ENCODE data around the gene GOLGA7B. TPM values are rescaled to one million over a fixed set of nuclear protein-coding genes. Genes with fewer than 3 reads are reported as not detected.

GOLGA7B gene
- total and polyA plus RNA-seq, 12 donors = 0.05 to 1.0 (median 0.24) TPM

DNA sequence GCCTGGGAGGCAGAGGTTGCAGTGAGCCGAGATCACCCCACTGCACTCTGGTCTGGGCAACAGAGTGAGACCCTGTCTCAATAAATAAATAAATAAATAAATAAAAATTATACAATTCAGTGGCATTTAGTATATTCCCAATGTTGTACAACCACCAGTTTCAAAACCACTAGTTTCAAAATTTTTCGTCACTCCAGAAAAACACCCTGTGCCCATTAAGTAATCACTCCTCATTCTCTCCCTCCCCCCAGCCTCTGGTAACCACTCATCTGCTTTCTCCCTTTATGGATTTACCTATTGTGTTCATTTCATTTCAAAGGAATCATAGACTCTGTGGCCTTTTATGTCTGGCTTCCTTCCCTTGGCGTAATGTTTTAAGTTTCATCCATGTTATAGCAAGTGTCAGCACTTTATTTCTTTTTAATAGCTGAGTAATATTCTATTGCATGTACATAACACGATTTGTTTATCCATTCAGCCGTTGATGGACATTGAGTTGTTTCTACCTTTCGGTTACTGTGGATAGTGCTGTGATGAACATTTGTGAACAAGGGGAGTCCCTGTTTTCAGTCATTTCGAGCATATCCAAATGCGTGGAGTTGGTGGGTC lies 29.4 kb upstream of the GOLGA7B start:
- Histone ChIP-seq H3K9me3 (no peaks in the 10 kb centered on the region), H3K27me3 (peaks cover 0 to 29% (median 0%) of the 10 kb centered on the region in 7 donors), H3K4me1 (no peaks in the 10 kb centered on the region), H3K4me3 (no peak overlapping the region), H3K36me3 (no peaks in the 10 kb centered on the region), H3K27ac (no peak overlapping the region)
- TF ChIP-seq, protein P1, sequence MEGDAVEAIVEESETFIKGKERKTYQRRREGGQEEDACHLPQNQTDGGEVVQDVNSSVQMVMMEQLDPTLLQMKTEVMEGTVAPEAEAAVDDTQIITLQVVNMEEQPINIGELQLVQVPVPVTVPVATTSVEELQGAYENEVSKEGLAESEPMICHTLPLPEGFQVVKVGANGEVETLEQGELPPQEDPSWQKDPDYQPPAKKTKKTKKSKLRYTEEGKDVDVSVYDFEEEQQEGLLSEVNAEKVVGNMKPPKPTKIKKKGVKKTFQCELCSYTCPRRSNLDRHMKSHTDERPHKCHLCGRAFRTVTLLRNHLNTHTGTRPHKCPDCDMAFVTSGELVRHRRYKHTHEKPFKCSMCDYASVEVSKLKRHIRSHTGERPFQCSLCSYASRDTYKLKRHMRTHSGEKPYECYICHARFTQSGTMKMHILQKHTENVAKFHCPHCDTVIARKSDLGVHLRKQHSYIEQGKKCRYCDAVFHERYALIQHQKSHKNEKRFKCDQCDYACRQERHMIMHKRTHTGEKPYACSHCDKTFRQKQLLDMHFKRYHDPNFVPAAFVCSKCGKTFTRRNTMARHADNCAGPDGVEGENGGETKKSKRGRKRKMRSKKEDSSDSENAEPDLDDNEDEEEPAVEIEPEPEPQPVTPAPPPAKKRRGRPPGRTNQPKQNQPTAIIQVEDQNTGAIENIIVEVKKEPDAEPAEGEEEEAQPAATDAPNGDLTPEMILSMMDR (IDR thresholded peaks at IDR 0.05) = no peak
- 88 to 93% methylated on average over 8 of the region's 8 CpGs for WGBS, 2 donors
- DNase-seq (no peak), ATAC-seq (no peak)
- intact Hi-C loops (cut with DNase I) = no loop called here

DNA sequence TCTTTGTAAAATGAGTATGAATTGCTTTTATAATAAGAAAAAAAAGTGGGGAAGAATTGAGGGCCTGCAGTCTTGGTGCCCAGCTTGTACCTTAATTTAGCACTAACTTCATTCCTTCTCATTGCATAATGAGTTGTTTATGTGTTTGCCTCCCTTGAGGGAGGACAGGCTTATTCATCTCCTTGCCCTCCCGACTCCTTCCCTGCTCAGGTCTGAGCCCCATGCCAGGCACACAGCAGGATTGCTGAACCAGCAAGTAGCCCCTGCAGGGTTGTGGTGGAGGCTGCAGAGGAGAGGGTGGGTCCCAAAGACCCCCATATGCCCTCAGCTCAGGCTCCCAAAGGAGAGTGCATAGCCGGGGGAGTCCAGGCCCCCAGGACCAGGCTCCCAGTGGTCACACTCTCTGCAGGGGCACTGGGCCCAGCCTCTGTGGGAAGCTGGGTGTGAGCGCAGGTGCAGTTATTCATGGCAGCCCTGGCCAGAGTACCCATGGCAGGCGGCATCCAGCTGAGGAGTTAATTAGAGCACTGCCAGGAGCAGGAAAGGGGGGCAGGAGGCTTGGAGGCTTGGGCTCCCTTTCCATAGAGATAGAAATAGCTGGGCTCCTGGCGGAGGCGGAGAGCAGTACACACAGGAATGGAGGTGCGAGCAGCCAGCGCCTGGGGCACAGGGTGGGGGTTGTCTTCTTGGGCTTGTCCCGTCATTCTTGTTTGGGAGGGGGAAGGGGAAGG lies 28.2 kb upstream of the GOLGA7B start:
- Histone ChIP-seq H3K4me1 (no peaks in the 10 kb centered on the region), H3K27ac (peak overlapping the region in 3 of 10 donors; percentile 11 to 56 (median 39)), H3K4me3 (no peak overlapping the region), H3K9me3 (no peaks in the 10 kb centered on the region), H3K36me3 (no peaks in the 10 kb centered on the region), H3K27me3 (peaks cover 0 to 17% (median 0%) of the 10 kb centered on the region in 7 donors)
- DNase-seq (peak in 1 of 2 donors; percentile 30), ATAC-seq (peak in 7 of 8 donors; percentile 10 to 79 (median 43))
- intact Hi-C loops (cut with DNase I) = no loop called here
- TF ChIP-seq, protein P1 (IDR thresholded peaks at IDR 0.05) = no peak
- 55 to 56% methylated on average over 9 of the region's 9 CpGs for WGBS, 2 donors

DNA sequence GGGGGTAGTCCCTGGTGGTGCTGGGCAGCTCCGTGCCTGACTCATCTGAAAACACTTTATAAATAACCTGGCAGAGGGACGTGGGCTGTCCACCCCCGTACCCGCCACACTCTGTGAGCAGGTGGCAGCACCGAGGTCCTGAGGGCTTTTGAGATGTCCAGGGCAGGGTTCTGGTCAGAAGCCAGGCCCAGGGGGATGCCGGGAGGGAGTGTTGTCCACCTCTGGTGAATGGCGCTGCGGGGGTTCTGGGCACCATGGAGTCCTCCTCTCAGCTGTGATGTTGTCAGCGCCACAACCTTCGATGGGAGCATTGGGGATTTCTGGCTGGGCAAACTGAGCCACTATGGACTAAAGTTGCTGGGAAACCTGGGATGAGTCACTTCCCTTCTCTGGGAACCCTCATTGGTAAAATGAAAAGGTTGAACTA lies 27.4 kb upstream of the GOLGA7B start:
- WGBS, 2 donors = 60% methylated on average over 10 of the region's 10 CpGs
- H3K27me3 ChIP-seq = peaks cover 0 to 11% (median 0%) of the 10 kb centered on the region in 7 donors
- H3K36me3 ChIP-seq = no peaks in the 10 kb centered on the region
- no peaks in the 10 kb centered on the region for H3K4me1 ChIP-seq
- TF ChIP-seq, protein P1 (IDR thresholded peaks at IDR 0.05) = no peak
- ATAC-seq = peak in 7 of 8 donors; percentile 44 to 86 (median 60)
- peak overlapping the region in 3 of 10 donors; percentile 11 to 56 (median 39) for H3K27ac ChIP-seq
- peak in 1 of 2 donors; percentile 41 for DNase-seq
- no peaks in the 10 kb centered on the region for H3K9me3 ChIP-seq
- intact Hi-C loops (cut with DNase I) = no loop called here
- H3K4me3 ChIP-seq = no peak overlapping the region

DNA sequence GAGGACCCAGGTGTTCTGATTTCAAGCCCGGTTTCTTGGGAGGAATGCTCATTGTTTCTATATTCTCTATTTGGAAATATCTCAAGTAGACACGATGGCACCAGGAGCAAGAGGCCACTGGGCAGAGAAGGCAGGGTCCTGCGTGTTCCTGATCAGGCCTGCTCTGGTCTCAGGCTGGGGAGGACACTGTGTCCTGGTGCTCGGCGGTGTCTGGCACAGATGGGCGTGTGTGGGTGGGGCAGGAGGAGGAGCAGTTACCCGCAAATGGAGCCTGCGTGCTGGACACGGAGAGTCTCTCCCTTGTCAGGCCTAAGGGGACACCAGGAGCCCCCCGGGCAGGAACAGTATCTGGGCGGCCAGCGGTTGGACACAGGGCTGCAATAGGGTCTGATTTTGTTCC lies 25.9 kb upstream of the GOLGA7B start:
- no peaks in the 10 kb centered on the region for H3K36me3 ChIP-seq
- DNase-seq = peak in 1 of 2 donors; percentile 58
- no peak overlapping the region for H3K4me3 ChIP-seq
- TF ChIP-seq, protein P1 (IDR thresholded peaks at IDR 0.05) = no peak
- peak overlapping the region in 3 of 10 donors; percentile 40 to 62 (median 43) for H3K27ac ChIP-seq
- peaks cover 0 to 10% (median 0%) of the 10 kb centered on the region in 7 donors for H3K27me3 ChIP-seq
- ATAC-seq = peak in 7 of 8 donors; percentile 64 to 94 (median 80)
- peaks cover 0 to 5% (median 0%) of the 10 kb centered on the region in 9 donors for H3K4me1 ChIP-seq
- intact Hi-C loops (cut with DNase I) = no loop called here
- no peaks in the 10 kb centered on the region for H3K9me3 ChIP-seq
- 73 to 74% methylated on average over 12 of the region's 12 CpGs for WGBS, 2 donors
